ENCODE measurements around the gene CSMD2. TPM values are rescaled to one million over a fixed set of nuclear protein-coding genes. Genes with fewer than 3 reads are reported as not detected.
A peak's percentile ranks its signal among the peaks of the same experiment; 100 is the strongest.

Gene CSMD2
- total RNA-seq, 2 donors from 2014 or later, result not detected

GRCh38 chr1:33866281-33866680, 298.7 kb downstream of the CSMD2 start:
- no peak for ATAC-seq (replicated peaks)
- Mint-ChIP-seq H3K27ac (no peak overlapping the region), H3K9me3 (no peaks in the 10 kb centered on the region), H3K36me3 (ENCODE audit: low read depth) (no peaks in the 10 kb centered on the region), H3K27me3 (peaks cover 32% of the 10 kb centered on the region), H3K4me1 (no peaks in the 10 kb centered on the region), H3K4me3 (no peak overlapping the region)

DNA sequence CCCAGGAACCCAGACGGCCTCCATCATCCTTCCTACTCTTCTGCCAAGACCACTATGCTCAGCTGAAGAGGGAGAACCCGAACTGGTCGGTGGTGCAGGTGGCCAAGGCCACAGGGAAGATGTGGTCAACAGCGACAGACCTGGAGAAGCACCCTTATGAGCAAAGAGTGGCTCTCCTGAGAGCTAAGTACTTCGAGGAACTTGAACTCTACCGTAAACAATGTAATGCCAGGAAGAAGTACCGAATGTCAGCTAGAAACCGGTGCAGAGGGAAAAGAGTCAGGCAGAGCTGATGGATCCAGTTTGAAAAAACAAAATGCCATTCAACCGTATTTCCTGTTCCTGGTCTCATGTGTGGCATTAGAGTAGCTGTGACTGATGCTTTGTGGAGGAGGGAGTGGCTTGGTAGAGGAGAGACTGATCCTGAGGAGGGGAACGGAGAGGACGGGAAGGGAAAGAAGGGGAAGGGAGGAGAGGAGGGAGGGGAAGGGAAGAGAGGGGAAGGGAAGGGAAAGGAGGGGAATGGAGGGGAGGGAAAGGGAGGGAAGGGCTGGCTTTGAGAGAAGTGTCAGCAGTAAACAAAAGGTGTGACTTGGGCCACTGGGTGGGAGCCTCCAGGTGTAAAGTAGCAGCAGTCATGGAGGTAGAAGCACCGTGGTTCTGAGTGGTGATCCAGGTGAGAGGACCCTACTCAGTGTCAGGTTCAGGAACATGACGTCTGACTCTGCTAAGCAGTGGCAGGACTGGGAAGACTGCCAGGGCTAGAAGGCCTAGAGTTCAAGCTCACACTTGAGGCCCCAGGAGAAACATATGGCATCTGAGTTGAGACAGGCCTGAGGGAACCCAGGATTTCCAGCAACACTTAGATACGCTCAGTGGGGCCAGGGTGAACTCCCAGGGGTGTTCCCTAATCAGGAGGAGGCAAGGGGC, 300.3 kb downstream of the CSMD2 start:
- no peaks in the 10 kb centered on the region for H3K9me3 Mint-ChIP-seq
- no peaks in the 10 kb centered on the region for H3K36me3 Mint-ChIP-seq (ENCODE audit: low read depth)
- no peak overlapping the region for H3K27ac Mint-ChIP-seq
- H3K27me3 Mint-ChIP-seq, result peaks cover 32% of the 10 kb centered on the region
- no peak overlapping the region for H3K4me3 Mint-ChIP-seq
- no peak for ATAC-seq (replicated peaks)
- H3K4me1 Mint-ChIP-seq, result no peaks in the 10 kb centered on the region

GRCh38 chr1:33863779-33864178, 301.3 kb downstream of the CSMD2 start, which contains the start of gene HMGB4:
Gene HMGB4 (plus strand): TSS chr1:33864079. CDS start chr1:33864192, 113 bp downstream.
- Mint-ChIP-seq H3K4me3 (no peak within 1 kb of the TSS), H3K27ac (no peak within 1 kb of the TSS), H3K4me1 (no peaks in the 10 kb centered on the region), H3K36me3 (ENCODE audit: low read depth) (no peaks in the 10 kb centered on the region), H3K9me3 (no peaks in the 10 kb centered on the region), H3K27me3 (peaks cover 32% of the 10 kb centered on the region)
- ATAC-seq (replicated peaks), result no peak

GRCh38 chr1:33860671-33861070, 304.4 kb downstream of the CSMD2 start:
- no peaks in the 10 kb centered on the region for H3K9me3 Mint-ChIP-seq
- H3K27me3 Mint-ChIP-seq, result peaks cover 31% of the 10 kb centered on the region
- H3K4me3 Mint-ChIP-seq, result no peak overlapping the region
- no peak for ATAC-seq (replicated peaks)
- H3K36me3 Mint-ChIP-seq (ENCODE audit: low read depth), result no peaks in the 10 kb centered on the region
- no peak overlapping the region for H3K27ac Mint-ChIP-seq
- no peaks in the 10 kb centered on the region for H3K4me1 Mint-ChIP-seq

DNA sequence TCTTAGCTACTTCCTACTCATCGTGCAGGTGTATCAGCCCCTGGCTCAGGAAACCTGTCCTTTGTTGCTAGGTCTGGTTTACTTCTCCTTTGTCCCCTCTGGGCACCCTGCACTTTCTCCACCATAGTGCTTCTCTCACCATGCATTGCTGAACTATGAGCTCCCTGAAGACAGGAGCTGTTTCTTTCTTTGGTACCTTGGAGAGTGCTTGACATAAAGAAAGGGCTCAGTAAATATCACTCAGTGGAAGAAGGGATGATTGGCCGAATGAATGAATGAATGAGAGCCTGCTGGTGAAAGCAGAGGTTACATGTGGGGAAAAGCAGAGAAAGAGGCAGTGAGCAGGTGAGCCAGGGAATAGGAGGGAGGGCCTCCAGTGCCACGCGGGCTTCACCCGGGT, 310.9 kb downstream of the CSMD2 start:
- Mint-ChIP-seq H3K9me3 (peaks cover 7% of the 10 kb centered on the region), H3K27me3 (peaks cover 30% of the 10 kb centered on the region), H3K4me3 (no peak overlapping the region), H3K4me1 (no peaks in the 10 kb centered on the region), H3K36me3 (ENCODE audit: low read depth) (no peaks in the 10 kb centered on the region), H3K27ac (no peak overlapping the region)
- ATAC-seq (replicated peaks), result no peak

DNA sequence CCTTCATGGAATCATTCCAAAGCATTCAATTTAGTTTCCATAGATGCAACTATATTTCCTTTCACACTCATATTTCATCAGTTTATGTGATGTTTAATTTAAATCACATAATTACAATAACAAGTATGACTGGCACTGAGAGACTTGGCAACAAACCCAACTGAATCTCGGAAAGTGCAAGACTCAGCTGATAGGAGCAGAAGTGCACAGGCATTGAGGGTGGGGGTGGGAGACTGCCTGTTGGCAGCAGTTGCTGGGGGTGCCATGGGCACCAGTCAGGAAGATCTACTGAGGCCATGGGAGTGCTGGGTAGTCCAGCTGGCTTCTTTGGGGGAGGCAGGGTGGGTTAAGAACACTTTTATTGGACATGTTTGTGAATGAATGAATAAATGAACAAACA, 311.6 kb downstream of the CSMD2 start:
- no peak for ATAC-seq (replicated peaks)
- Mint-ChIP-seq H3K27ac (no peak overlapping the region), H3K36me3 (ENCODE audit: low read depth) (no peaks in the 10 kb centered on the region), H3K27me3 (peaks cover 31% of the 10 kb centered on the region), H3K9me3 (peaks cover 7% of the 10 kb centered on the region), H3K4me1 (no peaks in the 10 kb centered on the region), H3K4me3 (no peak overlapping the region)

GRCh38 chr1:33852711-33853110, 312.3 kb downstream of the CSMD2 start:
- Mint-ChIP-seq H3K27me3 (peaks cover 31% of the 10 kb centered on the region), H3K4me3 (no peak overlapping the region), H3K4me1 (no peaks in the 10 kb centered on the region), H3K36me3 (ENCODE audit: low read depth) (no peaks in the 10 kb centered on the region), H3K9me3 (peaks cover 7% of the 10 kb centered on the region), H3K27ac (no peak overlapping the region)
- no peak for ATAC-seq (replicated peaks)

DNA sequence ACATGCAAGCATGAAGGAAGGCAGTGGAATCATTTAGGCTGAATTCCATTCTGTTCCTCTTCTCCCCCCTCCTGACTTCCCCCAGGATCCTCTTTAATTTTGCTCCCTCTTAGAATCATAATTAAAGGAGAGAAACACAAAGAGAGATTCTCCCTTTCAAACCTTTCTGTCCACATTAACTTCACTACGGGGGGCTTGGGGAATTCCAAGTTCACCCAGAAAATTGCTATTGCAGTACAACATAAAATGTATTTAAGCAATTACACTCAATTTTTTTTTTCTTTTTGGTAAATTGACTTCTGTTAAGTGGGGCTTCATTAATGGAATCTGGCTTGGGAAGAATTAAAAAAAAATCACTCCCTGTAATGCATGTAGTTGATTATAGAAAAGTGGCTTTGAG, 314.5 kb downstream of the CSMD2 start:
- H3K4me3 Mint-ChIP-seq, result no peak overlapping the region
- peaks cover 7% of the 10 kb centered on the region for H3K9me3 Mint-ChIP-seq
- no peak overlapping the region for H3K27ac Mint-ChIP-seq
- H3K36me3 Mint-ChIP-seq (ENCODE audit: low read depth), result no peaks in the 10 kb centered on the region
- H3K27me3 Mint-ChIP-seq, result peaks cover 23% of the 10 kb centered on the region
- no peaks in the 10 kb centered on the region for H3K4me1 Mint-ChIP-seq
- no peak for ATAC-seq (replicated peaks)

DNA sequence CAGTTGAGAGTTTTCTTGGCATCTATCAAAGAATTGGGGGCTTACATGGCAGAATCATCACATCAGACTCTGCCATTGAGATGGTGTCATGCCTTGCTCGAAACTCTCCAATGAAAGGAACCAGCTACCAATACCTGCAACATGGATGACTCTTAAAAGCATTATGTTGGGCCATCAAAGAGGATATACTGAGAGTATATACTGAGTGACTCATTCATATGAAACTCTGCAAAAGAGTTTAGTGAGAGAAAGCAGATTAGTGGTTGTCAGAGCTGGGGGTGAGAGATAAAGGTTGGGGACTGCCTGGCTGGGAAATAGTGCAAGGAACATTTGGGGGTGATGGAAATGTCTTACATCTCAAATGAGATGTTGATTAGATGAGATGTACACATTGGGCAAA, 315.8 kb downstream of the CSMD2 start:
- peak; percentile 60 for ATAC-seq (replicated peaks)
- no peak overlapping the region for H3K27ac Mint-ChIP-seq
- no peak overlapping the region for H3K4me3 Mint-ChIP-seq
- peaks cover 22% of the 10 kb centered on the region for H3K27me3 Mint-ChIP-seq
- no peaks in the 10 kb centered on the region for H3K4me1 Mint-ChIP-seq
- H3K36me3 Mint-ChIP-seq (ENCODE audit: low read depth), result no peaks in the 10 kb centered on the region
- peaks cover 7% of the 10 kb centered on the region for H3K9me3 Mint-ChIP-seq

- ATAC-seq (replicated peaks), result no peak
Observed at GRCh38 chr1:33848205-33848937, 316.7 kb downstream of the CSMD2 start.

GRCh38 chr1:33846861-33847260, 318.2 kb downstream of the CSMD2 start:
- H3K4me1 Mint-ChIP-seq, result no peaks in the 10 kb centered on the region
- no peak overlapping the region for H3K4me3 Mint-ChIP-seq
- no peaks in the 10 kb centered on the region for H3K36me3 Mint-ChIP-seq (ENCODE audit: low read depth)
- peaks cover 15% of the 10 kb centered on the region for H3K27me3 Mint-ChIP-seq
- H3K27ac Mint-ChIP-seq, result no peak overlapping the region
- ATAC-seq (replicated peaks), result no peak
- H3K9me3 Mint-ChIP-seq, result no peaks in the 10 kb centered on the region

More at GRCh38 chr1:33848205-33848937, 316.7 kb downstream of the CSMD2 start:
- no peak overlapping the region for H3K4me3 Mint-ChIP-seq
- H3K27me3 Mint-ChIP-seq, result peaks cover 18% of the 10 kb centered on the region
- no peaks in the 10 kb centered on the region for H3K4me1 Mint-ChIP-seq
- H3K9me3 Mint-ChIP-seq, result peaks cover 4% of the 10 kb centered on the region
- no peak overlapping the region for H3K27ac Mint-ChIP-seq
- H3K36me3 Mint-ChIP-seq (ENCODE audit: low read depth), result no peaks in the 10 kb centered on the region

DNA sequence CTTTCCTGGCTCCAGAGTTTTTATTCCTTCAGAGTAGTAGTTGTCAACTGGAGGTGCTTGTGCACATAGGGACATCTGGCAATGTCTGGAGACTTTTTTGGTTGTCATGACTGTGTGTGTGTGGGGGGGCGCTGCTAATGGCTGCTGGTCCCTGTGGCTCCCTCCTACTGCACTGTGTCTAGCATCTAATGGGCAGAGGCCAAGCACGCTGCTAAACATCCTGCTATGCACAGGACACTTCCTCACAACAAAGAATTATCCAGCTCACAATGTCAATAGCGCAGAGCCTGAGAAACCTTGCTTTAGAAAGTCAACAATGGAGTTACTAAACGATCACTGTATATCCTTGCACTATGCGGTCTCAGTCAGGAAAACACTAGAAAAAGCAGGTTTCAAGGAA, 320.9 kb downstream of the CSMD2 start:
- Mint-ChIP-seq H3K9me3 (no peaks in the 10 kb centered on the region), H3K4me3 (no peak overlapping the region), H3K27me3 (peaks cover 7% of the 10 kb centered on the region), H3K27ac (no peak overlapping the region), H3K36me3 (ENCODE audit: low read depth) (no peaks in the 10 kb centered on the region), H3K4me1 (no peaks in the 10 kb centered on the region)
- no peak for ATAC-seq (replicated peaks)

GRCh38 chr1:33842348-33842747, 322.7 kb downstream of the CSMD2 start:
- Mint-ChIP-seq H3K4me3 (no peak overlapping the region), H3K27ac (no peak overlapping the region), H3K36me3 (ENCODE audit: low read depth) (no peaks in the 10 kb centered on the region), H3K4me1 (no peaks in the 10 kb centered on the region), H3K9me3 (no peaks in the 10 kb centered on the region), H3K27me3 (peaks cover 9% of the 10 kb centered on the region)
- no peak for ATAC-seq (replicated peaks)

DNA sequence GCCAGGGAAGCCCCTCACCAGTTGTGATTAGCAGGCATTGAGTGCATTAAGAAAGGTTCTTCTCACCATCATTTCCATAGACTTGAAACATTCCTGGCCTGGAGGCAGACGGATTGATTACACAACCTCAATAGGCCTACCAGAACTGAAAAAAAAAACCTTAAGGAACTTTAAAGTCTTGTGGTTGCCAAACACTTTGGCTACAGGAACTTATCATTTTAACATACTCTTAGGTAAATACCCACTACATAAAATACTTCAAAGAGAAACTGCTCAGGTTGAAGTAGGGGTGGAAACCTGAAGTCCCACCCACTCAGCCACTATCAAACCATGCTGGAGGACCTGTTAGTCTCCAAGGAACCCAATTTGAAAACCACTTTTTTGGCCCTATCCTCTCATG, 323.5 kb downstream of the CSMD2 start:
- no peak for ATAC-seq (replicated peaks)
- no peaks in the 10 kb centered on the region for H3K9me3 Mint-ChIP-seq
- H3K4me1 Mint-ChIP-seq, result no peaks in the 10 kb centered on the region
- H3K27me3 Mint-ChIP-seq, result peaks cover 9% of the 10 kb centered on the region
- no peak overlapping the region for H3K27ac Mint-ChIP-seq
- H3K4me3 Mint-ChIP-seq, result no peak overlapping the region
- no peaks in the 10 kb centered on the region for H3K36me3 Mint-ChIP-seq (ENCODE audit: low read depth)

DNA sequence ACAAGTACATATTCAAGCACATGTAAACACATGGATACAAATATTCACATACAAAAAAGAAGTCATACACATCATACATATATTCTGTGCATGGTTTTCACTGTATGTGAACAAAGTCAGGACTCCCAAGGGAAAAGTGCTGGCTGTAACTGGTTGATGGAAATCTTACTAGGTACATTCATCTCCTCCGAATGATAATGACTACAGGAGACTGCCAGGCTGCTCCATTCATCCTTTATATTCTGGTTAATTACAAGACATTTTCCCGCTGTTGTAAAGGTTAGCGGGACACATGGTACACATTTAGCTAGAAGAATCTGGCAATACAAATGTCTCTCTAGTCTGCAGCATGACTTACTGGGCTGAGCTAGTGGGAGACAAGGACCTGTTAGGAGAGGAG, 327.4 kb downstream of the CSMD2 start:
- Mint-ChIP-seq H3K4me1 (no peaks in the 10 kb centered on the region), H3K9me3 (no peaks in the 10 kb centered on the region), H3K27me3 (peaks cover 9% of the 10 kb centered on the region), H3K4me3 (no peak overlapping the region), H3K36me3 (ENCODE audit: low read depth) (no peaks in the 10 kb centered on the region), H3K27ac (no peak overlapping the region)
- ATAC-seq (replicated peaks), result no peak
